HFFc6 (cell line): ENCODE results near the gene ZNF500. TPM values are rescaled to one million over a fixed set of nuclear protein-coding genes. Genes with fewer than 3 reads are reported as not detected.

Source experiments
- DNase-seq: peaks from one replicate; pipeline ENCODE4 v3.0.0-alpha.2; 2018
- H3K27ac Mint-ChIP-seq: 2 replicates; pipeline ENCODE4 v1.8.0; 2020; ENCODE audit warnings: mild to moderate bottlenecking, mixed read lengths
- H3K27me3 Mint-ChIP-seq: 2 replicates; pipeline ENCODE4 v1.8.0; 2021; ENCODE audit warnings: mild to moderate bottlenecking, moderate library complexity, mixed read lengths; ENCODE audit not compliant: insufficient read depth
- H3K36me3 Mint-ChIP-seq: 2 replicates; pipeline ENCODE4 v1.8.0; 2021; ENCODE audit warnings: low read depth, mixed read lengths
- H3K4me1 Mint-ChIP-seq: 2 replicates; pipeline ENCODE4 v1.8.0; 2020; ENCODE audit warnings: low read depth, mixed read lengths
- H3K4me3 Mint-ChIP-seq: 2 replicates; pipeline ENCODE4 v1.8.0; 2020; ENCODE audit warnings: mild to moderate bottlenecking, moderate library complexity, mixed read lengths
- H3K9me3 Mint-ChIP-seq: 2 replicates; pipeline ENCODE4 v1.8.0; 2020; ENCODE audit warnings: mild to moderate bottlenecking, mixed read lengths
- total RNA-seq, 6 experiments: library from RNA; stranded (reverse); fragmentation: NEBNext Ultra II Directional; extraction: Animal tissue kit (Norgen Biotek cat#: 25700); gene quantifications; 2 replicates in 1 of 6; 3 replicates in 5 of 6; pipeline ENCODE4 v1.2.3, GENCODE V29; 2021
- TF ChIP-seq, protein P1 (sequence below): fragments of 200-600 bp; sonication (generic); IDR thresholded peaks from 2 replicates; pipeline ENCODE4 v1.5.0; 2021; ENCODE audit warnings: antibody characterized with exemption, mild to moderate bottlenecking

ZNF500 gene
- total RNA-seq, 6 experiments from 2014 or later: 8.9 to 13.4 (median 10.4) TPM

DNA sequence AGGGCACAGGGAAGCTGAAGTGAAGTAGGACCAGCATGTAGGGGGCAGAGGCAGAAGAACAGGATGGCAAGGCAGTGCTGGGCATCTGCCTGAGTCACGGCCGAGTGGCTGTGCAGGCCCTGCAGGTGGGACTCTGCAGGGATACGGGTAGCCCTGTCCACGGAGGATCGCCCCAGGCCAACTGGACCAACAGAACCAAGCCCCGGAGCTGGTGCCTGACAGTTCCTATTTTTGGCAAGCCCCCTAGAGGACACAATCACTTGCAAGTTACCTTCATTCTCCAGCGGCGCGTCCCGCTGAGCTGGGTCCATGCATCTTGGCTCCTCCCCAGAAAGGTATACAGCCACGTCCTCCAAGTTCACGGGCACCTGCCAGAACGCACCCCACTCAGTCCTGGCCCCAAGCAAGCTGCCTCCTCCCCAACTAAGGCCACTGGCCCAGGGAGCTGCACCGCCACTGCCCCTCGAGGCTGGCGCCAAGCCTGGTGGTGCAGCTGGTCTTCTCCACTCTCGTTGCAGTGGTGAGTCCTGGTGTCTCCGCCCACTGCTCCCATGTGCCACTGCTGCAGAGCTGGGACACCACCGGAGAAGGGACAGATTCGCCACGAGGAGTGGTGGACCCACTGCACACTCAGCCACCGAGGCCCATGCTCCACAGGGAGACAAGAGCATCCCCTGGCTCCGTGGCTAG lies 6.6 kb downstream of the ZNF500 start:
- peaks cover 38% of the 10 kb centered on the region for H3K36me3 Mint-ChIP-seq
- H3K27me3 Mint-ChIP-seq: no peaks in the 10 kb centered on the region; the same call in none of the 2 replicates
- H3K4me3 Mint-ChIP-seq: no peak overlapping the region
- H3K4me1 Mint-ChIP-seq: no peaks in the 10 kb centered on the region
- no peak for DNase-seq
- no peak overlapping the region for H3K27ac Mint-ChIP-seq
- TF ChIP-seq, protein P1, sequence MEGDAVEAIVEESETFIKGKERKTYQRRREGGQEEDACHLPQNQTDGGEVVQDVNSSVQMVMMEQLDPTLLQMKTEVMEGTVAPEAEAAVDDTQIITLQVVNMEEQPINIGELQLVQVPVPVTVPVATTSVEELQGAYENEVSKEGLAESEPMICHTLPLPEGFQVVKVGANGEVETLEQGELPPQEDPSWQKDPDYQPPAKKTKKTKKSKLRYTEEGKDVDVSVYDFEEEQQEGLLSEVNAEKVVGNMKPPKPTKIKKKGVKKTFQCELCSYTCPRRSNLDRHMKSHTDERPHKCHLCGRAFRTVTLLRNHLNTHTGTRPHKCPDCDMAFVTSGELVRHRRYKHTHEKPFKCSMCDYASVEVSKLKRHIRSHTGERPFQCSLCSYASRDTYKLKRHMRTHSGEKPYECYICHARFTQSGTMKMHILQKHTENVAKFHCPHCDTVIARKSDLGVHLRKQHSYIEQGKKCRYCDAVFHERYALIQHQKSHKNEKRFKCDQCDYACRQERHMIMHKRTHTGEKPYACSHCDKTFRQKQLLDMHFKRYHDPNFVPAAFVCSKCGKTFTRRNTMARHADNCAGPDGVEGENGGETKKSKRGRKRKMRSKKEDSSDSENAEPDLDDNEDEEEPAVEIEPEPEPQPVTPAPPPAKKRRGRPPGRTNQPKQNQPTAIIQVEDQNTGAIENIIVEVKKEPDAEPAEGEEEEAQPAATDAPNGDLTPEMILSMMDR: peak; percentile 22
- peaks cover 5% of the 10 kb centered on the region; the same call in 1 of the 2 replicates for H3K9me3 Mint-ChIP-seq

DNA sequence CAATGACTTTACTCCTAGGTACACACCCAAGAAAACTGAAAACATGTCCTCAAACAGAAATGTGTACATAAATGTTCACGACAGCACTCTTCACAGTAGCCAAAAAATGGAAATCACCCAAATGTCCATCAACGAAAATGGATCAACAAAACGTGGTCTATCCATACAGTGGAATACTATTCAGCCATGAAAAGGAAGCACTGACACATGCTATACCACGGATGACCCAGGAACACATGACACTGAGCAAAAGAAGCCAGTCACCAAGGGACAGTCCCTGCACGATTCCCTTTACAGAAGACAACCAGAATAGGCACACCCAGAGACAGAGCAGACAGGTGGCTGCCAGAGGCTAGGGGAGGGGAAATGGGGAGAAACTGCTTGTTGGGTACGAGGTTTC lies 11.3 kb downstream of the ZNF500 start:
- Mint-ChIP-seq H3K4me3 (no peak overlapping the region), H3K36me3 (peaks cover 39% of the 10 kb centered on the region), H3K27ac (no peak overlapping the region), H3K4me1 (no peaks in the 10 kb centered on the region), H3K27me3 (no peaks in the 10 kb centered on the region; the same call in none of the 2 replicates), H3K9me3 (peaks cover 5% of the 10 kb centered on the region; the same call in 1 of the 2 replicates)
- no peak for DNase-seq
- TF ChIP-seq, protein P1: no peak

DNA sequence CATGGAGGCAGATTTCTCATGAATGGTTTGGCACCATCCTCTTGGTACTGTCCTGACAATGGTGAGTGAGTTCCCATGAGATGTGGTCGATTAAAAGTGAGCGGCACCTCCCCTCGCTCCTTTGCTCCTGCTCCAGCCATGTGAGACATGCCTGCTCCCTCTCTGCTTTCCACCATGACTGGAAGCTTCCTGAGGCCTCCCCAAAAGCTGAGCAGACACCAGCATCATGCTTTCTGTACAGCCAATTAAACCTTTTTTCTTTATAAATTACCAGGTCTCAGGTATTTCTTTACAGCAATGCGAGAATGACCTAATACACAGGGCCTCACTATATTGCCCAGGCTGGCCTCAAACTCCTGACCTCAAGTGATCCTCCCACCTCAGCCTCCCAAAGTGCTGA lies 12.1 kb downstream of the ZNF500 start:
- no peaks in the 10 kb centered on the region; the same call in none of the 2 replicates for H3K27me3 Mint-ChIP-seq
- DNase-seq: no peak
- no peak overlapping the region for H3K4me3 Mint-ChIP-seq
- TF ChIP-seq, protein P1: no peak
- H3K27ac Mint-ChIP-seq: no peak overlapping the region
- peaks cover 33% of the 10 kb centered on the region for H3K36me3 Mint-ChIP-seq
- H3K9me3 Mint-ChIP-seq: peaks cover 5% of the 10 kb centered on the region; the same call in 1 of the 2 replicates
- H3K4me1 Mint-ChIP-seq: no peaks in the 10 kb centered on the region

DNA sequence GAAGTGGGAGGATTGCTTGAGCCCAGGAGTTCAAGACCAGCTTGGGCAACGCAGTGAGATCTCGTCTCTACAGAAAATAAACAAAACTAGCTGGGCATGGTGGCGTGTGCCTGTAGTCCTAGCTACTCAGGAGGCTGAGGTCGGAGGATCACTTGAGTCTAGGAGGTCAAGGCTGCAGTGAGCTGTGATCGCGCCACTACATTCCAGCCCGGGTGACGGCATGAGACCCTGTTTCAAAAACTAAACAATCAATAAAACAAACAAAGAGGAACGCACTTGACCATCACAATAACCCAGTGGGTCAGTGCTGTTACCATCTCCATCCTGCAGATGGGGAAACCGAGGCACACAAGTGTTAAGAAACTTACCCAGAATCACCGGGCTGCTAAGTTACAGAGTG lies 13.7 kb downstream of the ZNF500 start:
- H3K4me3 Mint-ChIP-seq: no peak overlapping the region
- peaks cover 5% of the 10 kb centered on the region; the same call in 1 of the 2 replicates for H3K9me3 Mint-ChIP-seq
- H3K36me3 Mint-ChIP-seq: peaks cover 18% of the 10 kb centered on the region
- no peaks in the 10 kb centered on the region; the same call in none of the 2 replicates for H3K27me3 Mint-ChIP-seq
- TF ChIP-seq, protein P1: no peak
- no peak for DNase-seq
- no peak overlapping the region for H3K27ac Mint-ChIP-seq
- H3K4me1 Mint-ChIP-seq: no peaks in the 10 kb centered on the region

DNA sequence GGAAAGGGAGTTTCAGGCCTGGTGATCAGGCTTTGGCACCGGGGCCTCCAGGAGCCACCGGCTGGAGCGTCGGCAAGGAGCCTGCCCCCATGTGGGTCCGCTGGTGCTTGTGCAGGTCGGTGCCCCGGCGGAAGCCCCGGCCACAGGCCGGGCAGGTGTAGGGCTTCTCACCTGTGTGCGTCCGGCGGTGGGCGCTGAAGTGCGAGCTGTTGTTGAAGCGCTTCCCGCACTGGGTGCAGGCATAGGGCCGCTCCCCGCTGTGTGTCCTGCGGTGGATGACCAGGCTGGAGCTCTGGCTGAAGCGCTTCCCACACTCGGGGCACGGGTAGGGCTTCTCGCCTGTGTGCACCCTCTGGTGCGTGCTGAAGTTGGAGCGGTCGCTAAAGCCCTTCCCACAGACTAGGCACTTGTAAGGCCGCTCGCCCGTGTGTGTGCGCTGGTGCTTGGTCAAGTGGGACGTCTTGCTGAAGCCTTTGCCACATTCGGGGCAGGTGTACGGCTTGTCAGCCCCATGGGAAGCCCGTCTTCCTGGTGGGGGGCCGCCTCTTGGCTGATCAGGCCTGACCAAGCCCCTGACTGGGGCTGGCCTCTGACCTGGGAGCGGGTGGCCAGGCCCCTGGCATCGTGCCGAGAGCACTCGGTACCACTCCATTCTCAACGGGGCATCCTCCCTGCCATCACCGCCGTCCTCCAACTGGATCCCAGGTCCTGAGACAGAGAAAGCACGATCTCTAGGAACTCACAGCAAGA lies 14.4 kb downstream of the ZNF500 start:
- Mint-ChIP-seq H3K9me3 (peaks cover 5% of the 10 kb centered on the region; the same call in 1 of the 2 replicates), H3K36me3 (peaks cover 18% of the 10 kb centered on the region), H3K4me3 (no peak overlapping the region), H3K27me3 (no peaks in the 10 kb centered on the region; the same call in none of the 2 replicates), H3K4me1 (no peaks in the 10 kb centered on the region), H3K27ac (no peak overlapping the region)
- no peak for DNase-seq
- TF ChIP-seq, protein P1: no peak
